Measurements from ENCODE around the gene EYA2. TPM values are rescaled to one million over a fixed set of nuclear protein-coding genes. Genes with fewer than 3 reads are reported as not detected.

EYA2 gene
- total and polyA plus RNA-seq, 4 donors: 0.17 to 0.54 (median 0.23) TPM; not detected in 1

- no peak overlapping the region for H3K4me3 ChIP-seq (ENCODE audit: low read depth in 1 of 3, low read length in 3 of 3)
- WGBS: 69% methylated on average over 3 of the region's 3 CpGs
- DNase-seq (ENCODE audit: low spot score): no peak
- peaks cover 0 to 6% (median 4%) of the 10 kb centered on the region in 4 donors for H3K27me3 ChIP-seq (ENCODE audit: control insufficient read depth in 4 of 4, insufficient read depth in 4 of 4, low read length in 3 of 4)
- H3K9ac ChIP-seq (ENCODE audit: low read depth in 1 of 2, low read length in 2 of 2): no peak overlapping the region
- H3K27ac ChIP-seq (ENCODE audit: low read depth in 1 of 2, low read length in 2 of 2): no peak overlapping the region
- peaks cover 4 to 12% (median 8%) of the 10 kb centered on the region in 4 donors for H3K4me1 ChIP-seq (ENCODE audit: control insufficient read depth in 4 of 4, insufficient read depth in 4 of 4, low read length in 3 of 4)
- H3K36me3 ChIP-seq (ENCODE audit: control insufficient read depth in 4 of 4, insufficient read depth in 3 of 4, low read depth in 1 of 4, low read length in 3 of 4): no peaks in the 10 kb centered on the region
- no peak for TF ChIP-seq ZBTB33 (IDR thresholded peaks at IDR 0.05)
- TF ChIP-seq RAD21 (IDR thresholded peaks at IDR 0.05): no peak
- no peak for TF ChIP-seq GABPA (IDR thresholded peaks at IDR 0.05 in 1 of 2, conservative IDR thresholded peaks at IDR 0.05 in 1 of 2)
- no peak for TF ChIP-seq CTCF (IDR thresholded peaks at IDR 0.05; ENCODE audit: low read depth, low read length, missing input control)
- TF ChIP-seq FOXA2 (IDR thresholded peaks at IDR 0.05): no peak
- no peak for TF ChIP-seq JUND (IDR thresholded peaks at IDR 0.05)
- TF ChIP-seq SP1 (IDR thresholded peaks at IDR 0.05): no peak
- no peak for TF ChIP-seq ATF3 (IDR thresholded peaks at IDR 0.05)
- no peak for TF ChIP-seq YY1 (IDR thresholded peaks at IDR 0.05)
- TF ChIP-seq HNF4G (IDR thresholded peaks at IDR 0.05): no peak
- no peak for TF ChIP-seq REST (IDR thresholded peaks at IDR 0.05)
- TF ChIP-seq MAX (IDR thresholded peaks at IDR 0.05): no peak
- TF ChIP-seq FOXA1 (IDR thresholded peaks at IDR 0.05): no peak
- no peak for TF ChIP-seq EGR1 (IDR thresholded peaks at IDR 0.05; ENCODE audit: low read depth in 2 of 2)
- TF ChIP-seq RXRA (IDR thresholded peaks at IDR 0.05): no peak
- no peak for TF ChIP-seq TAF1 (conservative IDR thresholded peaks at IDR 0.05)
- TF ChIP-seq HNF4A (conservative IDR thresholded peaks at IDR 0.05): no peak
- peaks cover 0 to 2% (median under 1%) of the 10 kb centered on the region in 4 donors for H3K9me3 ChIP-seq (ENCODE audit: control insufficient read depth in 4 of 4, low read length in 3 of 4)
Observed at GRCh38 chr20:46893051-46893450, 1.6 kb upstream of the EYA2 start.
